NB4 (cell line): ENCODE data around the gene ADORA1.

Source experiments
- CTCF ChIP-seq: IDR thresholded peaks from one replicate; pipeline ENCODE4 v1.5.1; 2012; ENCODE audit warnings: low read depth, low read length
- MAX ChIP-seq: IDR thresholded peaks from 2 replicates; pipeline ENCODE4 v1.6.1; 2011; ENCODE audit warnings: low read depth, low read length
- MYC ChIP-seq: IDR thresholded peaks from 2 replicates; pipeline ENCODE4 v1.6.1; 2011; ENCODE audit warnings: low read depth, low read length
- POLR2A ChIP-seq: IDR thresholded peaks from 2 replicates; pipeline ENCODE4 v1.6.1; 2011; ENCODE audit warnings: mild to moderate bottlenecking; ENCODE audit not compliant: insufficient read length; ENCODE audit errors: extremely low read depth

- no peak for TF ChIP-seq CTCF
- no peak for TF ChIP-seq MYC
- no peak for TF ChIP-seq POLR2A
- no peak for TF ChIP-seq MAX
These were observed 58.5 kb downstream of the ADORA1 start for GRCh38 chr1:203186091-203186445.
